ENCODE measurements around the gene SLC15A5.
A peak's percentile ranks its signal among the peaks of the same experiment; 100 is the strongest.

The SLC15A5 gene

DNA sequence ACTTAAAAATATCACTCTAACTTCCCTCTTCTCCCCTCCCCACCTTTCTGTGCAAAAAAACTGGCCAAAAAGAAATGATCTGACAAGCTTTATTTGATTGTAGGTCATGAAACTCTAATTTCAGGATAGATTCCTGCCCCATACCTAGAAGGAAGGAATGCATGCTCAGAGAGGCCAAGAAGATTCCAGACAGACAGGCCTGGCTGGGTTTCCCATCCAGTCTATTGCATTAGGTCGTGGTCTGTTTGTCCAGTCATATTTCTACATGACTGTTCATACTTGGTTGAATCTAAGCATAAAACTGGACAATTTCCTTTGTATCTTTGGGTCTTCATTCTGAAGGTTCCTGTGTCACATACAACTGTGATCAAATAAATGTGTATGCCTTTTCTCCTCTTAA lies 20.0 kb upstream of the SLC15A5 start:
- TF ChIP-seq, protein P1, sequence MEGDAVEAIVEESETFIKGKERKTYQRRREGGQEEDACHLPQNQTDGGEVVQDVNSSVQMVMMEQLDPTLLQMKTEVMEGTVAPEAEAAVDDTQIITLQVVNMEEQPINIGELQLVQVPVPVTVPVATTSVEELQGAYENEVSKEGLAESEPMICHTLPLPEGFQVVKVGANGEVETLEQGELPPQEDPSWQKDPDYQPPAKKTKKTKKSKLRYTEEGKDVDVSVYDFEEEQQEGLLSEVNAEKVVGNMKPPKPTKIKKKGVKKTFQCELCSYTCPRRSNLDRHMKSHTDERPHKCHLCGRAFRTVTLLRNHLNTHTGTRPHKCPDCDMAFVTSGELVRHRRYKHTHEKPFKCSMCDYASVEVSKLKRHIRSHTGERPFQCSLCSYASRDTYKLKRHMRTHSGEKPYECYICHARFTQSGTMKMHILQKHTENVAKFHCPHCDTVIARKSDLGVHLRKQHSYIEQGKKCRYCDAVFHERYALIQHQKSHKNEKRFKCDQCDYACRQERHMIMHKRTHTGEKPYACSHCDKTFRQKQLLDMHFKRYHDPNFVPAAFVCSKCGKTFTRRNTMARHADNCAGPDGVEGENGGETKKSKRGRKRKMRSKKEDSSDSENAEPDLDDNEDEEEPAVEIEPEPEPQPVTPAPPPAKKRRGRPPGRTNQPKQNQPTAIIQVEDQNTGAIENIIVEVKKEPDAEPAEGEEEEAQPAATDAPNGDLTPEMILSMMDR (IDR thresholded peaks at IDR 0.05; ENCODE audit: low read depth, low read length), result no peak
- no peak overlapping the region for H3K4me3 ChIP-seq (ENCODE audit: low read depth, low read length)
- in situ Hi-C loops (cut with HindIII; ENCODE audit: low sequenced_read_pairs), result no loop called here
- DNase-seq (ENCODE audit: low read depth, low spot score), result no peak

DNA sequence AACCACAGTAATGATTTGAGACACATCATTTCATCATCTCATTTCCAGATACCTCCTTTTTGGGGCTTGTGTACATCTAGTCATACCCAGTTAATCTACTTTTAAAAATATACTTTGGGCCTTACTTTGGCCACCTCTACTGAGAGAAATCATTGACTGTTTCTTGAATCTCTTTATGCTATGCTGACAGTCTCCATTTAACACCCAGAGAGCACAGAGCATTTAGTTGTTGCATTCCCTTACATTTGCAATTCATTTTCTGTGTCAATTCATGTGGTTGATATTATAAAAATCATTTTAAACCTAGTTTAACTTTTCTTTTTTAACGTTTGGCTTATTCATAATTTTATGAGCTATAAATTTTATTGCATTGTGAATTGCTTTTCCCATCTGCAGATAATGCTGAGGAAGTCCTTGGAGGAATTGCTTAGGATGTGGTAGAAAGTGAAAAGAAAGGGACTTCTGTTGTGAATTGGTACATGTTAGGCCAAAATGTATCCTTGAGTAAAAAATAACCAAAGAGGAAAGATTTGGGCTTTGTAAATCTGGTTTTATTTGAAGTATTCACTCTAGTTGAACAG lies 17.0 kb upstream of the SLC15A5 start:
- no peak overlapping the region for H3K4me3 ChIP-seq (ENCODE audit: low read depth, low read length)
- TF ChIP-seq, protein P1 (IDR thresholded peaks at IDR 0.05; ENCODE audit: low read depth, low read length), result no peak
- no peak for DNase-seq (ENCODE audit: low read depth, low spot score)
- in situ Hi-C loops (cut with HindIII; ENCODE audit: low sequenced_read_pairs), result no loop called here

DNA sequence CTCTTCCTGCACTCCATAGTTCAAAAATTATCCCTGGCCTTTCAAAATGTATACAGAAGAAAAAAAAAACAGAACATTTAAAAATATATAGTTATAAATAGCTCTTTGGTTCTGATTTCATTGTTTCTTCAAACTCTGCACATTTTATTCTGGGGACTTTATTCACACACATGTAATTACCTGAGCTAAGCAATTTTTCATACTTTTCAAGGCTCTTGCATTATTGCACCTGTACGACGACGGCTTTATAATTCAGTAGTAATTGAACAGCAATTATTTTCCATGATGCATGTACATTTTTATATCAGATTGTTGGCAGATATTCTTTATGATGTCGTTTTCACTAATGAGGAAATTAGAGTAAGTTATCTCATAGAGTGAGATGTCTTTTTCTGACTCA lies 13.5 kb upstream of the SLC15A5 start:
- TF ChIP-seq, protein P1 (IDR thresholded peaks at IDR 0.05; ENCODE audit: low read depth, low read length), result no peak
- in situ Hi-C loops (cut with HindIII; ENCODE audit: low sequenced_read_pairs), result no loop called here
- H3K4me3 ChIP-seq (ENCODE audit: low read depth, low read length), result no peak overlapping the region
- DNase-seq (ENCODE audit: low read depth, low spot score), result no peak

DNA sequence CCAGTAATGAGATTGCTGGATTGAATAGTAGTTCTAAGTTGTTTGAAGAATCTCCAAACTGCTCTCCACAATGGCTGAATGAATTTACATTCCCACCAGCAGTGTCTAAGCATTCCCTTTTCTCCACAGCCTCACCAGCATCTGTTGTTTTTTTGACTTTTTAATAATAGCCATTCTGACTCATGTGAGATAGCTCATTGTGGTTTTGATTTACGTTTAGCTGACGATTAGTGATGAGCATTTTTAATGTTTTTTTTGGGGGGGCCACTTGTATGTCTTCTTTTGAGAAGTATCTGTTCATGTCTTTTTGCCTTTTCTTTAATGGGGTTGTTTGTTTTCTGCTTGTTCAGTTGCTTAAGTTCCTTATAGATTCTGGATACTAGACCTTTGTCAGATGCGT lies 8.1 kb upstream of the SLC15A5 start:
- TF ChIP-seq, protein P1 (IDR thresholded peaks at IDR 0.05; ENCODE audit: low read depth, low read length), result no peak
- H3K4me3 ChIP-seq (ENCODE audit: low read depth, low read length), result no peak overlapping the region
- DNase-seq (ENCODE audit: low read depth, low spot score), result peak; percentile 3
- in situ Hi-C loops (cut with HindIII; ENCODE audit: low sequenced_read_pairs), result no loop called here

DNA sequence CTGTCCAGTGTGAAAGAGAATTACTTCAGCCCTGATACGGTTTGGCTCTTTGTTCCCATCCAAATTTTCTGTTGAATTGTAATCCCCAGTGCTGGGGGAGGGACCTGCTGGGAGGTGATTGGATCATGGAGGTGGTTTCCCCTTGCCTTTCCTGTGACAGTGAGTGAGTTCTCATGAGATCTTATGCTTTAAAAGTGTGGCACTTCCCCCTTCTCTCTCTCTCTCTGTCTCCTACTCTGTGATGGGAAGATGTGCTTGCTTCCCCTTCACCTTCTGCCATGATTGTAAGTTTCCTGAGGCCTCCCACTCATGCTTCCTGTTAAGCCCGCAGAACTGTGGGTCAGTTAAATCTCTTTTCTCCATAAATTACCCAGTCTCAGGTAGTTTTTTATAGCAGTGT lies 5.5 kb upstream of the SLC15A5 start:
- in situ Hi-C loops (cut with HindIII; ENCODE audit: low sequenced_read_pairs), result no loop called here
- no peak overlapping the region for H3K4me3 ChIP-seq (ENCODE audit: low read depth, low read length)
- no peak for DNase-seq (ENCODE audit: low read depth, low spot score)
- TF ChIP-seq, protein P1 (IDR thresholded peaks at IDR 0.05; ENCODE audit: low read depth, low read length), result no peak

DNA sequence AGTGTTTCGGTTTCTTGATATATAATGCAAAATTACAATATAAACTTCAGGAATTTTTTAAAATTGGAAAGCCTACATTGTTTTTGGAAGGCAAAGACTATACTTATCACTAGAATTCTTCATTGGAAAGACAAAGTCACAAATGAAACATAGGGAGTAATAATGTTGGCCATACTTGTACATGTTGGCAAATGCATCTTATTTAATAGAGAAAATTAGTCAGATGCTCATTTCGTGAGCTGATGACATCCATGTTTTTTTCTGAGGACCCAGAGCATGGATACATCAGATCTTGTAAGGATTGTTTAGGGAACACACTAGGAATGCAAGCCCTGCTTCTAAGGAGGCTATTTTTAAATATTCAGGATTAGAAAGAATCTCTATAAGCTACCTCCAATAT lies 4.6 kb upstream of the SLC15A5 start:
- H3K4me3 ChIP-seq (ENCODE audit: low read depth, low read length), result no peak overlapping the region
- in situ Hi-C loops (cut with HindIII; ENCODE audit: low sequenced_read_pairs), result no loop called here
- TF ChIP-seq, protein P1 (IDR thresholded peaks at IDR 0.05; ENCODE audit: low read depth, low read length), result no peak
- no peak for DNase-seq (ENCODE audit: low read depth, low spot score)

DNA sequence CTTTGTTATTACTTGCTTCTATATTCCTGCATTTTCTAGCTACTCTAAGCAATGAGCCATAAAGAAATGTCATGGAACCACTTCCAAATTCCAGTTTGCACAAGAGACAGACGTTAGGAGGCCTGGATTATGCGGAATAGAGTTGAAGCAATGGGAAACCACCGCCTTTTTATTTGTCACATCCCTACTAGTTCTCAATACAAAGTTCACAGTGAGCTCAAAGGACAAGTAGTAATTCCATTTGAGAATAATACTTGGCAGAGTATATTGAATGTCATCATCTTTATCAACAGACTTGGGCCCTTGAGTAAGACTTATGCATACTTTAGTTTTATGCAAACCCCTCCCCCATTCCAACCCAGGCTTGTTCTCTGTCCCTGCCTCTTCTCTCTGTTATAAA lies 3.7 kb upstream of the SLC15A5 start:
- no peak for DNase-seq (ENCODE audit: low read depth, low spot score)
- in situ Hi-C loops (cut with HindIII; ENCODE audit: low sequenced_read_pairs), result no loop called here
- TF ChIP-seq, protein P1 (IDR thresholded peaks at IDR 0.05; ENCODE audit: low read depth, low read length), result no peak
- no peak overlapping the region for H3K4me3 ChIP-seq (ENCODE audit: low read depth, low read length)

Measured in astrocyte of the spinal cord (primary cell).